Progenitor cell of endocrine pancreas (in vitro differentiated cells): ENCODE measurements around the gene IL2RA. TPM values are rescaled to one million over a fixed set of nuclear protein-coding genes. Genes with fewer than 3 reads are reported as not detected.
"Not testable (repeated sequence)": the region's sequence is repeated elsewhere in the genome, so short reads cannot be mapped to it uniquely, and the experiment has no call there.

ENCODE experiments used
- DNase-seq: peaks from one replicate; pipeline ENCODE4 v3.0.0; 2021; ENCODE audit warnings: low spot score; ENCODE audit not compliant: unreplicated experiment
- H3K27ac Mint-ChIP-seq: 2 replicates; pipeline ENCODE4 v1.8.0; 2021; ENCODE audit warnings: mild to moderate bottlenecking, moderate library complexity, mixed read lengths
- H3K27me3 Mint-ChIP-seq: 2 replicates; pipeline ENCODE4 v1.8.0; 2021; ENCODE audit warnings: mixed read lengths
- H3K36me3 Mint-ChIP-seq: 2 replicates; pipeline ENCODE4 v1.8.0; 2022; ENCODE audit warnings: mixed read lengths; ENCODE audit not compliant: insufficient read depth
- H3K4me1 Mint-ChIP-seq: 2 replicates; pipeline ENCODE4 v1.8.0; 2021; ENCODE audit warnings: low read depth, mixed read lengths
- H3K4me3 Mint-ChIP-seq: 2 replicates; pipeline ENCODE4 v1.8.0; 2021; ENCODE audit warnings: low read depth, mild to moderate bottlenecking, moderate library complexity, mixed read lengths
- H3K9me3 Mint-ChIP-seq: 2 replicates; pipeline ENCODE4 v1.8.0; 2021; ENCODE audit warnings: low read depth, mixed read lengths
- CTCF ChIP-seq: fragments of 200-600 bp; sonication (generic); IDR thresholded peaks from one replicate; pipeline ENCODE4 v1.5.0; 2021; ENCODE audit warnings: antibody characterized with exemption, mild to moderate bottlenecking; ENCODE audit not compliant: unreplicated experiment
- long read RNA-seq: library from polyadenylated mRNA; unstranded; transcript quantifications from one replicate; pipeline ENCODE4 v2.0.0, GENCODE V29; 2020
- total RNA-seq: library from RNA; stranded (reverse); gene quantifications from 2 replicates; pipeline ENCODE4 v1.2.1, GENCODE V29; 2021

IL2RA gene
- not detected in 2 replicates for total RNA-seq
- long read RNA-seq: 0 reads

- TF ChIP-seq CTCF: no peak
- Mint-ChIP-seq H3K4me3 (no peak within 1 kb of the TSS), H3K27ac (peak within 1 kb of the TSS; percentile 33), H3K27me3 (peaks cover 18% of the 10 kb centered on the region), H3K9me3 (no peaks in the 10 kb centered on the region), H3K36me3 (no peaks in the 10 kb centered on the region), H3K4me1 (no peaks in the 10 kb centered on the region)
- no peak for DNase-seq
Observed at GRCh38 chr10:6062101-6062771, at the start of gene IL2RA. IL2RA (minus strand) TSS chr10:6062367; CDS start chr10:6062151, 216 bp downstream.

GRCh38 chr10:6110136-6110535 is 48.0 kb upstream of the IL2RA start:
- H3K4me3 Mint-ChIP-seq: no peak overlapping the region
- no peak overlapping the region for H3K27ac Mint-ChIP-seq
- H3K9me3 Mint-ChIP-seq: no peaks in the 10 kb centered on the region
- no peak for DNase-seq
- peaks cover 47% of the 10 kb centered on the region for H3K36me3 Mint-ChIP-seq
- no peak for TF ChIP-seq CTCF
- peaks cover 4% of the 10 kb centered on the region for H3K4me1 Mint-ChIP-seq
- no peaks in the 10 kb centered on the region for H3K27me3 Mint-ChIP-seq

GRCh38 chr10:6109444-6109775 is 47.2 kb upstream of the IL2RA start:
- no peak for DNase-seq
- Mint-ChIP-seq H3K4me3 (no peak overlapping the region), H3K4me1 (peaks cover 2% of the 10 kb centered on the region), H3K36me3 (peaks cover 46% of the 10 kb centered on the region), H3K9me3 (no peaks in the 10 kb centered on the region), H3K27me3 (no peaks in the 10 kb centered on the region), H3K27ac (no peak overlapping the region)
- no peak for TF ChIP-seq CTCF

GRCh38 chr10:6108631-6109443 is 46.7 kb upstream of the IL2RA start:
- no peak for DNase-seq
- no peak overlapping the region for H3K4me3 Mint-ChIP-seq
- H3K4me1 Mint-ChIP-seq: peaks cover 1% of the 10 kb centered on the region
- H3K27me3 Mint-ChIP-seq: no peaks in the 10 kb centered on the region
- TF ChIP-seq CTCF: peak; percentile 85
- H3K9me3 Mint-ChIP-seq: no peaks in the 10 kb centered on the region
- H3K36me3 Mint-ChIP-seq: peaks cover 42% of the 10 kb centered on the region
- no peak overlapping the region for H3K27ac Mint-ChIP-seq

GRCh38 chr10:6108072-6108471 is 45.9 kb upstream of the IL2RA start:
- no peak overlapping the region for H3K4me3 Mint-ChIP-seq
- peaks cover 40% of the 10 kb centered on the region for H3K36me3 Mint-ChIP-seq
- TF ChIP-seq CTCF: no peak
- no peaks in the 10 kb centered on the region for H3K9me3 Mint-ChIP-seq
- H3K27ac Mint-ChIP-seq: no peak overlapping the region
- no peak for DNase-seq
- H3K27me3 Mint-ChIP-seq: no peaks in the 10 kb centered on the region
- H3K4me1 Mint-ChIP-seq: peaks cover 1% of the 10 kb centered on the region

- not testable (repeated sequence) for H3K9me3 Mint-ChIP-seq, H3K4me1 Mint-ChIP-seq, H3K4me3 Mint-ChIP-seq, H3K27me3 Mint-ChIP-seq, DNase-seq, H3K27ac Mint-ChIP-seq
- peaks cover 41% of the 10 kb centered on the region for H3K36me3 Mint-ChIP-seq
Observed at GRCh38 chr10:6107616-6108015, 45.4 kb upstream of the IL2RA start.
